ENCODE data around the gene SLC43A1. TPM values are rescaled to one million over a fixed set of nuclear protein-coding genes. Genes with fewer than 3 reads are reported as not detected.
"Not testable (repeated sequence)": the region's sequence is repeated elsewhere in the genome, so short reads cannot be mapped to it uniquely, and the experiment has no call there.

Gene SLC43A1
- total RNA-seq, 1 donor from 2014 or later = 10.4 TPM

DNA sequence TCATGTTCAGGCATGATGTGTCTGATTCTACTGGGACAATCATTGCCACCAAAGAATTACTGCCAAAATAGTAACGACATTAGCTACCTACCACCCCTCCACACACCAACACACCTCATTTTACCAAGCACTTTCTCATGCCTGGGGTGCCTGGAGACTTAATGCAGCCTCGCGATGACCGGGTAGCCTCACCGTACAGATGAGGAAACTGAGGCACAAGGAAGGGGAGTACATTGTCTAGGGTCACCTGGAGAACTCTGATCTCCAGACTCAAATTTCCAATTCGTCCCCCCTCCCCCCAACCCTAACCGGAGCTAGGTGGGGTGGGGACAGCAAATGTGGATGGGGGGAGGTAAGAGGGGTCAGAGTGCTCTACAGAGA lies 57.9 kb downstream of the SLC43A1 start:
- peak; percentile 39 for TF ChIP-seq CTCF (IDR thresholded peaks at IDR 0.05; ENCODE audit: unreplicated experiment)
- Mint-ChIP-seq H3K27ac (ENCODE audit: unreplicated experiment) (no peak overlapping the region), H3K4me3 (ENCODE audit: unreplicated experiment) (no peak overlapping the region), H3K4me1 (ENCODE audit: unreplicated experiment) (peaks cover 18% of the 10 kb centered on the region), H3K36me3 (ENCODE audit: low read depth, unreplicated experiment) (no peaks in the 10 kb centered on the region), H3K9me3 (ENCODE audit: unreplicated experiment) (no peaks in the 10 kb centered on the region), H3K27me3 (ENCODE audit: unreplicated experiment) (peaks cover 28% of the 10 kb centered on the region)
- no peak for DNase-seq (ENCODE audit: low spot score)

DNA sequence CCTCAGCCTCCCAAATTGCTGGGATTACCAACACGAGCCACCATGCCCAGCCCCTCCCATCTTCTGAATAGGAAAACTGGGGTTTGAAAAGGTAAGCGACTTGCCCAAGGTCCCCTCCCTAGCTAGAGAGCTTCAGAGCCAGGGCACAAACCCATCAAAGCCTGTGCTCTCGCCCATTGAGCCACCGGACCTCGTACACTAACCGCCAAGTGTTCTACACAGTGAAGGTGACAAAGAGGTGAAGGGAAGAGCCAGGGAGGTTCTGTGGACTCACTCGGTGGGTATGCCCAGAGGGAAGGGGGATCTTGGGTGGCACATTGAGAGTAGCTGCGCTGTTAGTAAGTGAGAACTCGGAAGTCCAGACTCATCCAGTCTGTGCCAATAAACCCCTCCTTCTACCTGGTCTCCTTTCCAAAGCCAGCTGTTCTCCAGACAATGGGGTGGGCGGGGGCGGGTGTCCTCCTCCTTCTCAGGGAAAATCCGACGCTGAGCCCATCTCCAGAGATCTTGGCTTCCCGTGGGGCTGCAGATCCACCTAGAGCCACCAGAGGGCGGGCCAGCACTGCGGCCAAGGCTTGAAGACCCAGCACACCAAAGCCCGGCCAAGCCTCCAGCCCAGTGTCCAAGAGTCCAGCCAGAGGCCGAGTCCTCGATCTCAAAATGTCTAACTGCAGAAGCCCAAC lies 58.4 kb downstream of the SLC43A1 start:
- DNase-seq (ENCODE audit: low spot score) = peak; percentile 89
- TF ChIP-seq CTCF (IDR thresholded peaks at IDR 0.05; ENCODE audit: unreplicated experiment) = peak; percentile 97
- Mint-ChIP-seq H3K27ac (ENCODE audit: unreplicated experiment) (no peak overlapping the region), H3K27me3 (ENCODE audit: unreplicated experiment) (peaks cover 28% of the 10 kb centered on the region), H3K4me3 (ENCODE audit: unreplicated experiment) (no peak overlapping the region), H3K9me3 (ENCODE audit: unreplicated experiment) (no peaks in the 10 kb centered on the region), H3K36me3 (ENCODE audit: low read depth, unreplicated experiment) (no peaks in the 10 kb centered on the region), H3K4me1 (ENCODE audit: unreplicated experiment) (peaks cover 18% of the 10 kb centered on the region)

GRCh38 chr11:57453543-57454177 lies 61.8 kb downstream of the SLC43A1 start:
- peaks cover 7% of the 10 kb centered on the region for H3K4me1 Mint-ChIP-seq (ENCODE audit: unreplicated experiment)
- peaks cover 13% of the 10 kb centered on the region for H3K27me3 Mint-ChIP-seq (ENCODE audit: unreplicated experiment)
- H3K9me3 Mint-ChIP-seq (ENCODE audit: unreplicated experiment) = no peaks in the 10 kb centered on the region
- no peaks in the 10 kb centered on the region for H3K36me3 Mint-ChIP-seq (ENCODE audit: low read depth, unreplicated experiment)
- H3K4me3 Mint-ChIP-seq (ENCODE audit: unreplicated experiment) = no peak overlapping the region
- no peak for TF ChIP-seq CTCF (IDR thresholded peaks at IDR 0.05; ENCODE audit: unreplicated experiment)
- DNase-seq (ENCODE audit: low spot score) = no peak
- H3K27ac Mint-ChIP-seq (ENCODE audit: unreplicated experiment) = no peak overlapping the region

GRCh38 chr11:57446055-57446454 lies 69.4 kb downstream of the SLC43A1 start:
- Mint-ChIP-seq H3K4me1 (ENCODE audit: unreplicated experiment) (no peaks in the 10 kb centered on the region), H3K27ac (ENCODE audit: unreplicated experiment) (no peak overlapping the region), H3K27me3 (ENCODE audit: unreplicated experiment) (peaks cover 3% of the 10 kb centered on the region), H3K4me3 (ENCODE audit: unreplicated experiment) (no peak overlapping the region), H3K36me3 (ENCODE audit: low read depth, unreplicated experiment) (no peaks in the 10 kb centered on the region), H3K9me3 (ENCODE audit: unreplicated experiment) (no peaks in the 10 kb centered on the region)
- TF ChIP-seq CTCF (IDR thresholded peaks at IDR 0.05; ENCODE audit: unreplicated experiment) = no peak
- DNase-seq (ENCODE audit: low spot score) = no peak

GRCh38 chr11:57445122-57445394 lies 70.4 kb downstream of the SLC43A1 start:
- not testable (repeated sequence) for H3K36me3 Mint-ChIP-seq (ENCODE audit: low read depth, unreplicated experiment); H3K27ac Mint-ChIP-seq (ENCODE audit: unreplicated experiment); H3K27me3 Mint-ChIP-seq (ENCODE audit: unreplicated experiment); H3K9me3 Mint-ChIP-seq (ENCODE audit: unreplicated experiment); H3K4me3 Mint-ChIP-seq (ENCODE audit: unreplicated experiment); H3K4me1 Mint-ChIP-seq (ENCODE audit: unreplicated experiment); DNase-seq (ENCODE audit: low spot score)
